ENCODE data around the gene LCN6.

The LCN6 gene

GRCh38 chr9:136775191-136775590, 26.9 kb upstream of the LCN6 start:
- Histone ChIP-seq H3K9me2 (replicated peaks; ENCODE audit: low read depth, low read length) (no peaks in the 10 kb centered on the region), H3F3A (ENCODE audit: low read depth) (no peaks in the 10 kb centered on the region), H3K27me3 (ENCODE audit: insufficient read depth, low read length, poor library complexity, severe bottlenecking) (no peaks in the 10 kb centered on the region), H2AFZ (ENCODE audit: low read length) (no peak overlapping the region), H3K4me3 (ENCODE audit: low read length, poor library complexity, severe bottlenecking) (no peak overlapping the region), H4K20me1 (ENCODE audit: insufficient read depth, low read length, poor library complexity, severe bottlenecking) (no peaks in the 10 kb centered on the region), H3K79me2 (ENCODE audit: insufficient read depth, low read length) (no peaks in the 10 kb centered on the region), H3K4me1 (ENCODE audit: insufficient read depth, low read length, poor library complexity, severe bottlenecking) (peaks cover 6% of the 10 kb centered on the region), H3K36me3 (ENCODE audit: insufficient read depth, low read length) (no peaks in the 10 kb centered on the region), H3K4me2 (ENCODE audit: low read depth, low read length, poor library complexity, severe bottlenecking) (no peak overlapping the region), H3K9me3 (ENCODE audit: insufficient read depth, low read depth, low read length) (no peaks in the 10 kb centered on the region; the same call in 1 of the 2 replicates), H3K9ac (ENCODE audit: low read depth, low read length, poor library complexity, severe bottlenecking) (no peak overlapping the region)
- no peak for TF ChIP-seq EZH2phosphoT487 (IDR thresholded peaks at IDR 0.05; ENCODE audit: borderline replicate concordance)

GRCh38 chr9:136774416-136775045, 26.2 kb upstream of the LCN6 start:
- H3K4me2 ChIP-seq (ENCODE audit: low read depth, low read length, poor library complexity, severe bottlenecking), result no peak overlapping the region
- H3K9me2 ChIP-seq (replicated peaks; ENCODE audit: low read depth, low read length), result no peaks in the 10 kb centered on the region
- no peak overlapping the region for H2AFZ ChIP-seq (ENCODE audit: low read length)
- no peaks in the 10 kb centered on the region for H4K20me1 ChIP-seq (ENCODE audit: insufficient read depth, low read length, poor library complexity, severe bottlenecking)
- no peak overlapping the region for H3K4me3 ChIP-seq (ENCODE audit: low read length, poor library complexity, severe bottlenecking)
- peaks cover 6% of the 10 kb centered on the region for H3K4me1 ChIP-seq (ENCODE audit: insufficient read depth, low read length, poor library complexity, severe bottlenecking)
- TF ChIP-seq CTCF (conservative IDR thresholded peaks at IDR 0.05; ENCODE audit: low read length) (no peak), EZH2phosphoT487 (IDR thresholded peaks at IDR 0.05; ENCODE audit: borderline replicate concordance) (no peak)
- no peaks in the 10 kb centered on the region for H3K27me3 ChIP-seq (ENCODE audit: insufficient read depth, low read length, poor library complexity, severe bottlenecking)
- H3F3A ChIP-seq (ENCODE audit: low read depth), result no peaks in the 10 kb centered on the region
- H3K36me3 ChIP-seq (ENCODE audit: insufficient read depth, low read length), result no peaks in the 10 kb centered on the region
- no peaks in the 10 kb centered on the region; the same call in 1 of the 2 replicates for H3K9me3 ChIP-seq (ENCODE audit: insufficient read depth, low read depth, low read length)
- no peak overlapping the region for H3K9ac ChIP-seq (ENCODE audit: low read depth, low read length, poor library complexity, severe bottlenecking)
- no peaks in the 10 kb centered on the region for H3K79me2 ChIP-seq (ENCODE audit: insufficient read depth, low read length)

GRCh38 chr9:136773386-136774044, 25.2 kb upstream of the LCN6 start:
- Histone ChIP-seq H3K4me1 (ENCODE audit: insufficient read depth, low read length, poor library complexity, severe bottlenecking) (peaks cover 6% of the 10 kb centered on the region), H3K9me2 (replicated peaks; ENCODE audit: low read depth, low read length) (no peaks in the 10 kb centered on the region), H3K4me2 (ENCODE audit: low read depth, low read length, poor library complexity, severe bottlenecking) (peak overlapping the region; percentile 30), H2AFZ (ENCODE audit: low read length) (peak overlapping the region; percentile 77), H3K79me2 (ENCODE audit: insufficient read depth, low read length) (no peaks in the 10 kb centered on the region), H3F3A (ENCODE audit: low read depth) (no peaks in the 10 kb centered on the region), H3K9ac (ENCODE audit: low read depth, low read length, poor library complexity, severe bottlenecking) (no peak overlapping the region), H3K36me3 (ENCODE audit: insufficient read depth, low read length) (no peaks in the 10 kb centered on the region), H3K4me3 (ENCODE audit: low read length, poor library complexity, severe bottlenecking) (peak overlapping the region; percentile 37), H4K20me1 (ENCODE audit: insufficient read depth, low read length, poor library complexity, severe bottlenecking) (no peaks in the 10 kb centered on the region), H3K27me3 (ENCODE audit: insufficient read depth, low read length, poor library complexity, severe bottlenecking) (no peaks in the 10 kb centered on the region), H3K9me3 (ENCODE audit: insufficient read depth, low read depth, low read length) (no peaks in the 10 kb centered on the region; the same call in 1 of the 2 replicates)
- TF ChIP-seq CTCF (conservative IDR thresholded peaks at IDR 0.05; ENCODE audit: low read length) (no peak), EZH2phosphoT487 (IDR thresholded peaks at IDR 0.05; ENCODE audit: borderline replicate concordance) (no peak)

Data from Loucy (cell line).